ENCODE data around the gene TASOR.

DNA sequence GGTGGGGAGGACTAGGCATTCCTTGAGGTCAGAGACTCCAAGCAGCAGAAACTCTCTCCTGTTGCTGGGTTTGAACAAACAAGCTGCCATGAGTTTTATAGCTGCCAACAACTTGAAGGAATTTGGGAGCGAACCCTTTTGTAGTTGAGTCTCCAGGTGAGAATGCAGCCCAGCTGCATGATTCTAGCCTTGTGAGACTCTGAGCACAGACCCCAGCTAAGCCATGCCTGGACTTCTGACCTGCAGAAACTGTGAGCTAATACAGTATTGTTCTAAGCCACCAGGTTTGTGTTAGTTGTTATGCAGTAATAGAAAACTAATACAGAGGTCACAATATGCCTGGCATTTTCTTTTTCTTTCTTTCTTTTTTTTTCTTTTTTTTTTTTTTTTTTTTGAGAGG is 6.2 kb upstream of the TASOR start:
- TF ChIP-seq EZH2 (IDR thresholded peaks at IDR 0.05) (no peak), SIN3A (IDR thresholded peaks at IDR 0.05; ENCODE audit: low read depth) (no peak), RAD21 (IDR thresholded peaks at IDR 0.05; ENCODE audit: low read depth) (no peak), REST (IDR thresholded peaks at IDR 0.05; ENCODE audit: low read depth) (no peak), CTCF (IDR thresholded peaks at IDR 0.05 in 2 of 3, conservative IDR thresholded peaks at IDR 0.05 in 1 of 3; ENCODE audit: borderline replicate concordance in 1 of 3, insufficient read depth in 1 of 3, low read depth in 2 of 3, low read length in 2 of 3) (no peak), ZBTB33 (IDR thresholded peaks at IDR 0.05; ENCODE audit: extremely low read depth, insufficient replicate concordance, low read length) (no peak), ZNF274 (IDR thresholded peaks at IDR 0.05; ENCODE audit: low read depth, low read length) (no peak), TCF7L2 (IDR thresholded peaks at IDR 0.05; ENCODE audit: borderline replicate concordance, extremely low read depth, insufficient read depth, insufficient read length) (no peak), POLR2AphosphoS5 (IDR thresholded peaks at IDR 0.05; ENCODE audit: low read depth, low read length) (no peak)
- TF ChIP-seq, protein P1, sequence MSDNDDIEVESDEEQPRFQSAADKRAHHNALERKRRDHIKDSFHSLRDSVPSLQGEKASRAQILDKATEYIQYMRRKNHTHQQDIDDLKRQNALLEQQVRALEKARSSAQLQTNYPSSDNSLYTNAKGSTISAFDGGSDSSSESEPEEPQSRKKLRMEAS (IDR thresholded peaks at IDR 0.05) = no peak
